AG10803 (cell line): ENCODE measurements around the gene EXOSC3.

ENCODE experiments used
- DNase-seq: peaks from one replicate; pipeline ENCODE4 v3.0.0; 2010; ENCODE audit warnings: low read depth
- H3K4me3 ChIP-seq: 2 replicates; pipeline ENCODE4 v1.5.1; 2011; ENCODE audit warnings: mild to moderate bottlenecking, low read length, control low read depth
- CTCF ChIP-seq: conservative IDR thresholded peaks from 2 replicates; pipeline ENCODE4 v1.5.1; 2011; ENCODE audit warnings: mild to moderate bottlenecking, low read length, control low read depth, inconsistent platforms

EXOSC3 gene

GRCh38 chr9:37792122-37792521, 7.3 kb upstream of the EXOSC3 start:
- no peak overlapping the region for H3K4me3 ChIP-seq
- no peak for DNase-seq
- TF ChIP-seq CTCF, result no peak

- H3K4me3 ChIP-seq, result no peak overlapping the region
- DNase-seq, result no peak
- no peak for TF ChIP-seq CTCF
Observed at GRCh38 chr9:37790096-37790495, 5.2 kb upstream of the EXOSC3 start.

GRCh38 chr9:37788332-37788731, 3.5 kb upstream of the EXOSC3 start:
- TF ChIP-seq CTCF, result no peak
- H3K4me3 ChIP-seq, result no peak overlapping the region
- no peak for DNase-seq

- no peak for TF ChIP-seq CTCF
Observed at GRCh38 chr9:37787059-37787458, 2.2 kb upstream of the EXOSC3 start.

GRCh38 chr9:37784291-37784615, 611 bp downstream of the EXOSC3 start:
- DNase-seq, result no peak
- TF ChIP-seq CTCF, result no peak
- H3K4me3 ChIP-seq, result peak overlapping the region; percentile 95

More at GRCh38 chr9:37787059-37787458, 2.2 kb upstream of the EXOSC3 start:
- DNase-seq, result no peak
- no peak overlapping the region for H3K4me3 ChIP-seq

GRCh38 chr9:37778534-37778933, 6.3 kb downstream of the EXOSC3 start:
- TF ChIP-seq CTCF, result no peak
- H3K4me3 ChIP-seq, result no peak overlapping the region
- no peak for DNase-seq

- DNase-seq, result no peak
- no peak for TF ChIP-seq CTCF
- no peak overlapping the region for H3K4me3 ChIP-seq
Observed at GRCh38 chr9:37776328-37776727, 8.5 kb downstream of the EXOSC3 start.
